Fibroblast of lung (primary cell): ENCODE measurements around the gene MYH10. TPM values are rescaled to one million over a fixed set of nuclear protein-coding genes. Genes with fewer than 3 reads are reported as not detected.

Experiments
- DNase-seq, 2 donors: peaks; one replicate each; pipeline versions ENCODE4 v3.0.0 to v3.0.0-alpha.2; 2010; ENCODE audit warnings: low read depth in 2 of 2
- H2AFZ ChIP-seq: 2 replicates; pipeline ENCODE4 v1.5.1; 2012; ENCODE audit warnings: low read length, control low read depth, inconsistent platforms
- H3K27ac ChIP-seq: 2 replicates; pipeline ENCODE4 v1.5.1; 2011; ENCODE audit warnings: low read length, control low read depth; ENCODE audit not compliant: insufficient read depth
- H3K27me3 ChIP-seq: 2 replicates; pipeline ENCODE4 v1.5.1; 2011; ENCODE audit warnings: mild to moderate bottlenecking, low read length; ENCODE audit not compliant: control insufficient read depth, insufficient read depth
- H3K36me3 ChIP-seq: 2 replicates; pipeline ENCODE4 v1.5.1; 2011; ENCODE audit warnings: low read length; ENCODE audit not compliant: control insufficient read depth, insufficient read depth
- H3K4me1 ChIP-seq: 2 replicates; pipeline ENCODE4 v1.5.1; 2011; ENCODE audit warnings: low read length; ENCODE audit not compliant: control insufficient read depth, insufficient read depth; ENCODE audit errors: extremely low read depth
- H3K4me2 ChIP-seq: 2 replicates; pipeline ENCODE4 v1.5.1; 2011; ENCODE audit warnings: low read length, control low read depth; ENCODE audit not compliant: insufficient read depth; ENCODE audit errors: extremely low read depth
- H3K4me3 ChIP-seq, 4 experiments: fragments of 200-600 bp in 1 of 4; sonication (generic) in 1 of 4; replicated peaks in 1 of 4; 2 replicates each; pipeline ENCODE4 v1.5.1; 2011 to 2016; ENCODE audit warnings: low read length in 4 of 4, low read depth in 3 of 4, mild to moderate bottlenecking in 3 of 4, control low read depth in 2 of 4, inconsistent platforms in 1 of 4, mixed read lengths in 1 of 4; ENCODE audit not compliant: insufficient read depth in 1 of 4; ENCODE audit errors: control extremely low read depth in 1 of 4
- H3K79me2 ChIP-seq: 2 replicates; pipeline ENCODE4 v1.5.1; 2012; ENCODE audit warnings: mild to moderate bottlenecking, low read length, inconsistent platforms; ENCODE audit not compliant: control insufficient read depth, insufficient read depth
- H3K9ac ChIP-seq: 2 replicates; pipeline ENCODE4 v1.5.1; 2011; ENCODE audit warnings: mild to moderate bottlenecking, low read length, control low read depth; ENCODE audit not compliant: insufficient read depth
- H3K9me3 ChIP-seq: 2 replicates; pipeline ENCODE4 v1.5.1; 2012; ENCODE audit warnings: low read depth, low read length; ENCODE audit not compliant: control insufficient read depth, insufficient read depth
- H4K20me1 ChIP-seq: 2 replicates; pipeline ENCODE4 v1.5.1; 2011; ENCODE audit warnings: low read length; ENCODE audit not compliant: control insufficient read depth, insufficient read depth; ENCODE audit errors: extremely low read depth
- EZH2 ChIP-seq: IDR thresholded peaks from 2 replicates; pipeline ENCODE4 v1.5.1; 2012; ENCODE audit warnings: low read length, control low read depth, mild to moderate bottlenecking; ENCODE audit errors: missing control alignments
- polyA plus RNA-seq, 2 donors: library from polyadenylated mRNA; depleted of rRNA in 1 of 2; stranded (reverse) in 1 of 2; unstranded in 1 of 2; fragments of >200 nt; gene quantifications; 2 replicates each; pipeline ENCODE4 v1.2.1, GENCODE V29; 2011 to 2012; ENCODE audit warnings: missing spikeins in 1 of 2
- total RNA-seq: library from RNA; depleted of rRNA; stranded (reverse); fragments of >200 nt; gene quantifications from 2 replicates; pipeline ENCODE4 v1.2.1, GENCODE V29; 2014
- TF ChIP-seq, protein P1 (sequence below), 2 donors: IDR thresholded peaks in 1 of 2; conservative IDR thresholded peaks in 1 of 2; 1 replicate in 1 of 2; 2 replicates in 1 of 2; pipeline ENCODE4 v1.5.1; 2011 to 2012; ENCODE audit warnings: low read length in 2 of 2, control low read depth in 1 of 2, inconsistent platforms in 1 of 2, low read depth in 1 of 2, mild to moderate bottlenecking in 1 of 2

MYH10 gene
- total and polyA plus RNA-seq, 2 donors (not counting 1 experiment from before 2014, with no cell fraction given) = 54.6 to 104 TPM

DNA sequence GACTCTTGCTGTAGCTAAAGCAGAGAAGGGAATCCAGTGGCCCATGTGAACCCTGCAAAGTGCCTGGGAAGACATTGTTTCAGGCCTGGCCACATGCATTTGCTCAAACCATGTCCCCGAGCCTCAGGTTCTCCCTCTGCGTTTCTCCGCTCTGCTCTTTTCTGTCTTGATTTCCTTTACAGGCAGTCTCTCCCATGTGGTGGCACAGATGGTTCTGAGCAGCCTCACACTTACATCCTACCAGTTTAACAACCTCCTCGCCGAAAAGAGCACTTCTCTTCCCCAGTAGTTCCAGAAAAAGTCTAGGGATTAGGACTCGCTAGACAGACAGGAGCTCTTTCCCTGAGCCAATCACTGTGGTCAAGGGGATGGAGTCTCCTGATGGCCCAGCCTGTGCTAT, 28.3 kb upstream of the MYH10 start:
- no peaks in the 10 kb centered on the region for H3K4me1 ChIP-seq
- H3K79me2 ChIP-seq = no peaks in the 10 kb centered on the region
- no peaks in the 10 kb centered on the region for H3K27me3 ChIP-seq
- DNase-seq = no peak
- no peaks in the 10 kb centered on the region for H4K20me1 ChIP-seq
- H3K9ac ChIP-seq = no peak overlapping the region
- no peaks in the 10 kb centered on the region for H3K36me3 ChIP-seq
- no peak overlapping the region for H3K27ac ChIP-seq
- no peak overlapping the region for H3K4me3 ChIP-seq
- H3K4me2 ChIP-seq = no peak overlapping the region
- H3K9me3 ChIP-seq = no peaks in the 10 kb centered on the region
- TF ChIP-seq, protein P1, sequence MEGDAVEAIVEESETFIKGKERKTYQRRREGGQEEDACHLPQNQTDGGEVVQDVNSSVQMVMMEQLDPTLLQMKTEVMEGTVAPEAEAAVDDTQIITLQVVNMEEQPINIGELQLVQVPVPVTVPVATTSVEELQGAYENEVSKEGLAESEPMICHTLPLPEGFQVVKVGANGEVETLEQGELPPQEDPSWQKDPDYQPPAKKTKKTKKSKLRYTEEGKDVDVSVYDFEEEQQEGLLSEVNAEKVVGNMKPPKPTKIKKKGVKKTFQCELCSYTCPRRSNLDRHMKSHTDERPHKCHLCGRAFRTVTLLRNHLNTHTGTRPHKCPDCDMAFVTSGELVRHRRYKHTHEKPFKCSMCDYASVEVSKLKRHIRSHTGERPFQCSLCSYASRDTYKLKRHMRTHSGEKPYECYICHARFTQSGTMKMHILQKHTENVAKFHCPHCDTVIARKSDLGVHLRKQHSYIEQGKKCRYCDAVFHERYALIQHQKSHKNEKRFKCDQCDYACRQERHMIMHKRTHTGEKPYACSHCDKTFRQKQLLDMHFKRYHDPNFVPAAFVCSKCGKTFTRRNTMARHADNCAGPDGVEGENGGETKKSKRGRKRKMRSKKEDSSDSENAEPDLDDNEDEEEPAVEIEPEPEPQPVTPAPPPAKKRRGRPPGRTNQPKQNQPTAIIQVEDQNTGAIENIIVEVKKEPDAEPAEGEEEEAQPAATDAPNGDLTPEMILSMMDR (conservative IDR thresholded peaks at IDR 0.05 in 1 of 2, IDR thresholded peaks at IDR 0.05 in 1 of 2; ENCODE audit: low read depth in 1 of 2, low read length in 2 of 2) = no peak
- TF ChIP-seq EZH2 = no peak
- H2AFZ ChIP-seq = no peak overlapping the region

DNA sequence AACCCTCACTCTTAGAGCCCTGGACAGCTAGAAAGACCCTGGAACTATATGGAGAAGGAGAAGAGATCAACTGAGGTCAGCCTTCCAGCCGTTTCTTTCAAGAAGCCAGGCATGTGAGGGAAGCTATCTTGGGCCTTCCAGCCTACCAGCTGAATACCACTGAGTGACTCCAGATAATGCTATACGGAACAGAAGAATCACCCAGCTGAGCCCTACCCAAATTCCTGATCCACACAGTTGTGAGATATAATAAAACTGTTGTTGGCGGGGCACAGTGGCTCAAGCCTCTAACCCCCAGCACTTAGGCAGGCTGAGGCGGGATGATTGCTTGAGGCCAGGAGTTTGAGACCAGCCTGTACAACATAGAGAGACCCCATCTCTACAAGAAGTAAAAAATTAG, 26.2 kb upstream of the MYH10 start:
- DNase-seq = no peak
- no peaks in the 10 kb centered on the region for H3K36me3 ChIP-seq
- no peak overlapping the region for H3K27ac ChIP-seq
- no peak overlapping the region for H2AFZ ChIP-seq
- no peak overlapping the region for H3K9ac ChIP-seq
- H3K4me1 ChIP-seq = no peaks in the 10 kb centered on the region
- no peaks in the 10 kb centered on the region for H3K27me3 ChIP-seq
- H4K20me1 ChIP-seq = no peaks in the 10 kb centered on the region
- H3K4me2 ChIP-seq = no peak overlapping the region
- H3K9me3 ChIP-seq = no peaks in the 10 kb centered on the region
- H3K79me2 ChIP-seq = no peaks in the 10 kb centered on the region
- TF ChIP-seq EZH2 = no peak
- TF ChIP-seq, protein P1 (conservative IDR thresholded peaks at IDR 0.05 in 1 of 2, IDR thresholded peaks at IDR 0.05 in 1 of 2; ENCODE audit: low read depth in 1 of 2, low read length in 2 of 2) = no peak
- H3K4me3 ChIP-seq = no peak overlapping the region

DNA sequence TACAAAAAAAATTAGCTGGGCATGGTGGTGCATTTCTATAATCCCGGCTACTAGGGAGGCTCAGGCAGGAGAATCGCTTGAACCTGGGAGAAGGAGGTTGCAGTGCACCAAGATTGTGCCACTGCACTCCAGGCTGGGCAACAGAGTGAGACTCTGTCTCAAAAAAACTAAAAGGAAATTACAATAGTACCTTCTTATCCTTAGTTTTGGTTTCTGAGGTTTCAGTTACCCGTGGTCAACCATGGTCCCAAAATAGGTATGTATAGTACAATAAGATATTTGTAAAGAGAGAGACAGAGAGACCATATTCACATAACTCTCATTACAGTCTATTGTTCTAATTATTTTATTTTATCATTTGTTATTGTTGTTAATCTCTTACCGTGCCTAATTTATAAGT, 24.3 kb upstream of the MYH10 start:
- no peak overlapping the region for H3K9ac ChIP-seq
- no peak overlapping the region for H2AFZ ChIP-seq
- no peak overlapping the region for H3K27ac ChIP-seq
- H3K4me3 ChIP-seq = no peak overlapping the region
- H4K20me1 ChIP-seq = no peaks in the 10 kb centered on the region
- H3K9me3 ChIP-seq = no peaks in the 10 kb centered on the region
- DNase-seq = no peak
- H3K27me3 ChIP-seq = no peaks in the 10 kb centered on the region
- peaks cover under 1% of the 10 kb centered on the region for H3K4me1 ChIP-seq
- H3K79me2 ChIP-seq = no peaks in the 10 kb centered on the region
- H3K4me2 ChIP-seq = no peak overlapping the region
- TF ChIP-seq, protein P1 (conservative IDR thresholded peaks at IDR 0.05 in 1 of 2, IDR thresholded peaks at IDR 0.05 in 1 of 2; ENCODE audit: low read depth in 1 of 2, low read length in 2 of 2) = no peak
- TF ChIP-seq EZH2 = no peak
- H3K36me3 ChIP-seq = no peaks in the 10 kb centered on the region
